Measurements from ENCODE around the gene VGLL4. TPM values are rescaled to one million over a fixed set of nuclear protein-coding genes. Genes with fewer than 3 reads are reported as not detected.

Gene VGLL4, protein sequence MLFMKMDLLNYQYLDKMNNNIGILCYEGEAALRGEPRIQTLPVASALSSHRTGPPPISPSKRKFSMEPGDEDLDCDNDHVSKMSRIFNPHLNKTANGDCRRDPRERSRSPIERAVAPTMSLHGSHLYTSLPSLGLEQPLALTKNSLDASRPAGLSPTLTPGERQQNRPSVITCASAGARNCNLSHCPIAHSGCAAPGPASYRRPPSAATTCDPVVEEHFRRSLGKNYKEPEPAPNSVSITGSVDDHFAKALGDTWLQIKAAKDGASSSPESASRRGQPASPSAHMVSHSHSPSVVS
- 31.2 to 36.2 TPM (median 35.0 TPM) in 5 replicates for total RNA-seq (2022; extraction: Qiagen RNA extraction)

GRCh38 chr3:11643605-11644087 lies at the start of gene VGLL4:
TSS of gene VGLL4 (minus strand) at chr3:11643915. CDS start at chr3:11643518, 397 bp downstream.

Other genes with a start within 250 kb of the VGLL4 start
- 23.1 to 29.6 TPM (median 27.8 TPM) in 5 replicates for gene TAMM41, start 203.0 kb upstream of the VGLL4 start, total RNA-seq (2022; extraction: Qiagen RNA extraction)

All from A549 treated with AZD2906 at 1 μM for 4 hours (cell line).